Kidney (tissue), 14 donors: ENCODE measurements around the gene MPV17. TPM values are rescaled to one million over a fixed set of nuclear protein-coding genes. Genes with fewer than 3 reads are reported as not detected.
A peak's percentile ranks its signal among the peaks of the same experiment; 100 is the strongest.

Experiments
- DNase-seq, 5 donors: peaks; one replicate each; pipeline ENCODE4 v3.0.0-alpha.2; 2013 to 2020
- FAIRE-seq: peaks from 2 replicates; lab custom pipeline; 2012; peaks lifted over from hg19 to GRCh38; lab: Jason Lieb, UNC
- H3K27ac ChIP-seq, 2 donors: one replicate each; pipeline ENCODE4 v1.7.0; 2013; ENCODE audit warnings: low read depth in 2 of 2, low read length in 2 of 2, inconsistent platforms in 1 of 2
- H3K27me3 ChIP-seq: one replicate; pipeline ENCODE4 v1.7.1; 2013; ENCODE audit warnings: low read length, inconsistent platforms; ENCODE audit not compliant: control insufficient read depth, insufficient read depth
- H3K36me3 ChIP-seq, 3 donors: one replicate each; pipeline versions ENCODE4 v1.7.0 to v1.7.1; 2013; ENCODE audit warnings: low read length in 3 of 3, control low read depth in 1 of 3, inconsistent platforms in 1 of 3; ENCODE audit not compliant: insufficient read depth in 3 of 3, control insufficient read depth in 2 of 3
- H3K4me1 ChIP-seq, 3 donors: one replicate each; pipeline versions ENCODE4 v1.7.0 to v1.7.1; 2013; ENCODE audit warnings: low read length in 3 of 3, inconsistent platforms in 1 of 3, low read depth in 1 of 3; ENCODE audit not compliant: control insufficient read depth in 2 of 3, insufficient read depth in 2 of 3
- H3K4me3 ChIP-seq, 3 donors: one replicate each; pipeline versions ENCODE4 v1.7.0 to v1.8.1; 2013; ENCODE audit warnings: low read length in 3 of 3, control low read depth in 1 of 3, inconsistent platforms in 1 of 3
- H3K9ac ChIP-seq, 3 donors: one replicate each; pipeline versions ENCODE4 v1.7.0 to v1.7.1; 2013; ENCODE audit warnings: low read length in 3 of 3, control low read depth in 1 of 3, inconsistent platforms in 1 of 3
- H3K9me3 ChIP-seq, 3 donors: one replicate each; pipeline versions ENCODE4 v1.7.0 to v1.7.1; 2013; ENCODE audit warnings: low read length in 3 of 3, control low read depth in 1 of 3, inconsistent platforms in 1 of 3; ENCODE audit not compliant: control insufficient read depth in 2 of 3, insufficient read depth in 1 of 3
- CTCF ChIP-seq: IDR thresholded peaks from 3 replicates; pipeline ENCODE4 v1.5.1; 2012; ENCODE audit warnings: mild to moderate bottlenecking, moderate library complexity, borderline replicate concordance; ENCODE audit not compliant: insufficient read depth; ENCODE audit errors: extremely low read depth
- intact Hi-C: fragments of 100-400 bp; cut with DNase I; formaldehyde crosslinking; loops from one replicate; pipeline ENCODE4 v1.11.1; 2022
- polyA plus RNA-seq: library from polyadenylated mRNA; stranded (reverse); fragments of 350-450 nt; fragmentation: Illumina TruSeq; extraction: RNeasy Lipid Tissue Mini Kit (QIAGEN cat#74804); gene quantifications from one replicate; pipeline ENCODE4 v1.2.3, GENCODE V29; 2014; ENCODE audit warnings: low read depth, low replicate concordance; ENCODE audit not compliant: insufficient read depth
- total RNA-seq: library from RNA; stranded (reverse); fragmentation: NEBNext Ultra II Directional; extraction: Animal tissue kit (Norgen Biotek cat#: 25700); gene quantifications from one replicate; pipeline ENCODE4 v1.2.1, GENCODE V29; 2021
- donor health status: control.
- donor health status: control.
- donor health status: control.
- donor health status: control.
- donor health status: control.
- donor health status: DM: yes; HTN: yes; CAD: no.
- donor health status: Normal renal cell carcinoma (clear cell type).

Gene MPV17
- total and polyA plus RNA-seq, 2 donors from 2014 or later: 66.2 to 120 TPM

GRCh38 chr2:27294928-27295327, 28.0 kb downstream of the MPV17 start:
- no peak overlapping the region for H3K4me3 ChIP-seq
- no peaks in the 10 kb centered on the region for H3K4me1 ChIP-seq
- H3K9me3 ChIP-seq: no peaks in the 10 kb centered on the region
- no peak overlapping the region for H3K27ac ChIP-seq
- DNase-seq (no peak), FAIRE-seq (no peak)
- no peak overlapping the region for H3K9ac ChIP-seq
- H3K27me3 ChIP-seq: no peaks in the 10 kb centered on the region
- TF ChIP-seq CTCF: no peak
- H3K36me3 ChIP-seq: no peaks in the 10 kb centered on the region
- intact Hi-C loops: no loop called here

DNA sequence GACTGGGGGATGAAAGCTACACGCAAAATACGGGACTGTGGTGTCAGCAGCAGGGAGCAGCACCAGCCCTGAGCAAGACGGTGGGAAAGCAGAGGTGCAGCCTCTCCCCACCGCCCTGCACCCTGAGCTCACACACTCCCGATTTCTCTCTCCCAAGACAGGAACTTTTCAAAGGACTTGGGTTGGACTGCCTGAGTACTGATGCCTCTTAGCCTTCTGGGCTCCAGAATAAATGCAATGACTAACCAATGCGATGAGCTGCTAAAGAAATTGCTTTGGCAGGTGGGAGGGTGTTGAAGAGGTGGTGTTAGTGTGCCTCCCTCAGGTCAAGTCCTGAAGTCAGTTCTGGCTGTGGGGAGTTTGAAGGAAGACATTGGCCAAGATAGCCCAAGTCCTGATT, 31.0 kb downstream of the MPV17 start:
- Histone ChIP-seq H3K27ac (no peak overlapping the region), H3K4me3 (no peak overlapping the region), H3K36me3 (no peaks in the 10 kb centered on the region), H3K27me3 (no peaks in the 10 kb centered on the region), H3K4me1 (no peaks in the 10 kb centered on the region), H3K9ac (no peak overlapping the region), H3K9me3 (no peaks in the 10 kb centered on the region)
- peak in 1 of 5 donors; percentile 23 for DNase-seq
- no peak for TF ChIP-seq CTCF
- intact Hi-C loops: no loop called here
- FAIRE-seq: no peak

DNA sequence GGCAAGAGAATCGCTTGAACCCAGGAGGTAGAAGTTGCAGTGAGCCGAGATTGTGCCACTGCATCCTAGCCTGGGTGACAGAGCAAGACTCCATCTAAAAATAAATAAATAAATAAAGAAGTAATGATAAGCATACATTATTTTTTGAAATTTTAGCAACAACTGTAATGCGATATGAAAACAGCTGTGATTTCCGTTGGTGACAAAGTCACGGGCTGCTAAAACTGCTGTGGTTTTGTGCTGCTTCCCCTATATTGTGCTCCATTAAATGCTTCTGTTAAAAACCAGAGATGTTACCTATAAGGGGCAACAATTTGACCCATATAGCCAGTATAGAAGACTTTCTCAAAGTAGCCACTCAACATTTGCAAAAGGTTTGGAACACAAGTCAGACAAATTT, 32.3 kb downstream of the MPV17 start:
- Histone ChIP-seq H3K4me1 (no peaks in the 10 kb centered on the region), H3K36me3 (no peaks in the 10 kb centered on the region), H3K9me3 (no peaks in the 10 kb centered on the region), H3K27me3 (no peaks in the 10 kb centered on the region), H3K4me3 (no peak overlapping the region), H3K27ac (no peak overlapping the region), H3K9ac (no peak overlapping the region)
- FAIRE-seq (no peak), DNase-seq (no peak)
- TF ChIP-seq CTCF: no peak
- intact Hi-C loops: no loop called here

DNA sequence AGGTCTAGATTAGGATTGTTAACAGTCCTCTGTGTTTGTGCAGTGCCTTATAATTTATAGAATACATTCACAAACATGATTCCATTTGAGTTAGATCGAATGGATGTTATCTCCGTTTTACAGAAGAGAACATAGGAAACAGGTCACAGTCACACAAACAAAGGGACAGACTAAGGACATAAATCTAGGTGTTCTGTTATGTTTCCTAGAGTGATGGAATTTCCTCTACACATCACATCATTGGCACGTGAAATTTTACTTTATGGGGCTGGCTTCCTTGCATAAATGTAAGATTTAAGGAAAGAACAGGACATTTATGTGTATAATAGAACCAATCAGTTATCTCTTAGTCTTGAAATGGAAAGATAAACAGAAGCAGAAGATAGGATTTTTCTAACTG, 34.3 kb downstream of the MPV17 start:
- no peaks in the 10 kb centered on the region for H3K9me3 ChIP-seq
- no peaks in the 10 kb centered on the region for H3K4me1 ChIP-seq
- H3K27me3 ChIP-seq: no peaks in the 10 kb centered on the region
- intact Hi-C loops: no loop called here
- H3K4me3 ChIP-seq: no peak overlapping the region
- H3K9ac ChIP-seq: no peak overlapping the region
- FAIRE-seq (no peak), DNase-seq (no peak)
- TF ChIP-seq CTCF: no peak
- H3K27ac ChIP-seq: no peak overlapping the region
- H3K36me3 ChIP-seq: no peaks in the 10 kb centered on the region
